Fibroblast of lung (primary cell): ENCODE data around the gene UNC79. TPM values are rescaled to one million over a fixed set of nuclear protein-coding genes. Genes with fewer than 3 reads are reported as not detected.

Source experiments
- DNase-seq, 2 donors: peaks; one replicate each; pipeline versions ENCODE4 v3.0.0 to v3.0.0-alpha.2; 2010; ENCODE audit warnings: low read depth in 2 of 2
- H2AFZ ChIP-seq: 2 replicates; pipeline ENCODE4 v1.5.1; 2012; ENCODE audit warnings: low read length, control low read depth, inconsistent platforms
- H3K27ac ChIP-seq: 2 replicates; pipeline ENCODE4 v1.5.1; 2011; ENCODE audit warnings: low read length, control low read depth; ENCODE audit not compliant: insufficient read depth
- H3K27me3 ChIP-seq: 2 replicates; pipeline ENCODE4 v1.5.1; 2011; ENCODE audit warnings: mild to moderate bottlenecking, low read length; ENCODE audit not compliant: control insufficient read depth, insufficient read depth
- H3K36me3 ChIP-seq: 2 replicates; pipeline ENCODE4 v1.5.1; 2011; ENCODE audit warnings: low read length; ENCODE audit not compliant: control insufficient read depth, insufficient read depth
- H3K4me1 ChIP-seq: 2 replicates; pipeline ENCODE4 v1.5.1; 2011; ENCODE audit warnings: low read length; ENCODE audit not compliant: control insufficient read depth, insufficient read depth; ENCODE audit errors: extremely low read depth
- H3K4me2 ChIP-seq: 2 replicates; pipeline ENCODE4 v1.5.1; 2011; ENCODE audit warnings: low read length, control low read depth; ENCODE audit not compliant: insufficient read depth; ENCODE audit errors: extremely low read depth
- H3K4me3 ChIP-seq, 4 experiments: fragments of 200-600 bp in 1 of 4; sonication (generic) in 1 of 4; replicated peaks in 1 of 4; 2 replicates each; pipeline ENCODE4 v1.5.1; 2011 to 2016; ENCODE audit warnings: low read length in 4 of 4, low read depth in 3 of 4, mild to moderate bottlenecking in 3 of 4, control low read depth in 2 of 4, inconsistent platforms in 1 of 4, mixed read lengths in 1 of 4; ENCODE audit not compliant: insufficient read depth in 1 of 4; ENCODE audit errors: control extremely low read depth in 1 of 4
- H3K79me2 ChIP-seq: 2 replicates; pipeline ENCODE4 v1.5.1; 2012; ENCODE audit warnings: mild to moderate bottlenecking, low read length, inconsistent platforms; ENCODE audit not compliant: control insufficient read depth, insufficient read depth
- H3K9ac ChIP-seq: 2 replicates; pipeline ENCODE4 v1.5.1; 2011; ENCODE audit warnings: mild to moderate bottlenecking, low read length, control low read depth; ENCODE audit not compliant: insufficient read depth
- H3K9me3 ChIP-seq: 2 replicates; pipeline ENCODE4 v1.5.1; 2012; ENCODE audit warnings: low read depth, low read length; ENCODE audit not compliant: control insufficient read depth, insufficient read depth
- H4K20me1 ChIP-seq: 2 replicates; pipeline ENCODE4 v1.5.1; 2011; ENCODE audit warnings: low read length; ENCODE audit not compliant: control insufficient read depth, insufficient read depth; ENCODE audit errors: extremely low read depth
- EZH2 ChIP-seq: IDR thresholded peaks from 2 replicates; pipeline ENCODE4 v1.5.1; 2012; ENCODE audit warnings: low read length, control low read depth, mild to moderate bottlenecking; ENCODE audit errors: missing control alignments
- polyA plus RNA-seq, 2 donors: library from polyadenylated mRNA; depleted of rRNA in 1 of 2; stranded (reverse) in 1 of 2; unstranded in 1 of 2; fragments of >200 nt; gene quantifications; 2 replicates each; pipeline ENCODE4 v1.2.1, GENCODE V29; 2011 to 2012; ENCODE audit warnings: missing spikeins in 1 of 2
- total RNA-seq: library from RNA; depleted of rRNA; stranded (reverse); fragments of >200 nt; gene quantifications from 2 replicates; pipeline ENCODE4 v1.2.1, GENCODE V29; 2014
- TF ChIP-seq, protein P1 (sequence below), 2 donors: IDR thresholded peaks in 1 of 2; conservative IDR thresholded peaks in 1 of 2; 1 replicate in 1 of 2; 2 replicates in 1 of 2; pipeline ENCODE4 v1.5.1; 2011 to 2012; ENCODE audit warnings: low read length in 2 of 2, control low read depth in 1 of 2, inconsistent platforms in 1 of 2, low read depth in 1 of 2, mild to moderate bottlenecking in 1 of 2

The UNC79 gene
- total and polyA plus RNA-seq, 2 donors (not counting 1 experiment from before 2014, with no cell fraction given) = 0.02 to 0.17 TPM

DNA sequence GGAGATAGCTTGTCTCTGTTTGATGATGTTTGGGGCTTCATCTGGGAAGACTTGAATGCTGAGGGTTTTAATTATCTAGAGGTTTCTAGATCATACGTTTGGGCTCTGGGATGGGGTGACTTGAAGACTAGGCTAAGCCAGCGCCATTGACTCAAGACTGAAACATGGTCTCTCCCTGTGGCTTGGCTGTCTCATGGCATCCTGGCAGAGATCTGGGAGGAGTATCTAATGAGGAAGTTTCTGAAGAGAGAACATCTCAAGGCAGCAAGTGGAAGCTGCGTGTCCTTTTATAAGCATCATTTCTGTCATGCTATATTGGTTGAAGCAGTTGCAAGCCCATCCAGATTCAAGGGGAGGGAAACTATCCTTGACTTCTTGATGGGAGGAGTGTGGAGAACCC, 104.8 kb downstream of the UNC79 start:
- Histone ChIP-seq H3K4me3 (no peak overlapping the region), H4K20me1 (no peaks in the 10 kb centered on the region), H3K9me3 (no peaks in the 10 kb centered on the region), H3K4me1 (no peaks in the 10 kb centered on the region), H3K27me3 (no peaks in the 10 kb centered on the region), H3K36me3 (no peaks in the 10 kb centered on the region), H2AFZ (no peak overlapping the region), H3K9ac (no peak overlapping the region), H3K79me2 (no peaks in the 10 kb centered on the region), H3K4me2 (no peak overlapping the region), H3K27ac (no peak overlapping the region)
- DNase-seq = no peak
- TF ChIP-seq, protein P1, sequence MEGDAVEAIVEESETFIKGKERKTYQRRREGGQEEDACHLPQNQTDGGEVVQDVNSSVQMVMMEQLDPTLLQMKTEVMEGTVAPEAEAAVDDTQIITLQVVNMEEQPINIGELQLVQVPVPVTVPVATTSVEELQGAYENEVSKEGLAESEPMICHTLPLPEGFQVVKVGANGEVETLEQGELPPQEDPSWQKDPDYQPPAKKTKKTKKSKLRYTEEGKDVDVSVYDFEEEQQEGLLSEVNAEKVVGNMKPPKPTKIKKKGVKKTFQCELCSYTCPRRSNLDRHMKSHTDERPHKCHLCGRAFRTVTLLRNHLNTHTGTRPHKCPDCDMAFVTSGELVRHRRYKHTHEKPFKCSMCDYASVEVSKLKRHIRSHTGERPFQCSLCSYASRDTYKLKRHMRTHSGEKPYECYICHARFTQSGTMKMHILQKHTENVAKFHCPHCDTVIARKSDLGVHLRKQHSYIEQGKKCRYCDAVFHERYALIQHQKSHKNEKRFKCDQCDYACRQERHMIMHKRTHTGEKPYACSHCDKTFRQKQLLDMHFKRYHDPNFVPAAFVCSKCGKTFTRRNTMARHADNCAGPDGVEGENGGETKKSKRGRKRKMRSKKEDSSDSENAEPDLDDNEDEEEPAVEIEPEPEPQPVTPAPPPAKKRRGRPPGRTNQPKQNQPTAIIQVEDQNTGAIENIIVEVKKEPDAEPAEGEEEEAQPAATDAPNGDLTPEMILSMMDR (conservative IDR thresholded peaks at IDR 0.05 in 1 of 2, IDR thresholded peaks at IDR 0.05 in 1 of 2; ENCODE audit: low read depth in 1 of 2, low read length in 2 of 2) = no peak
- no peak for TF ChIP-seq EZH2

DNA sequence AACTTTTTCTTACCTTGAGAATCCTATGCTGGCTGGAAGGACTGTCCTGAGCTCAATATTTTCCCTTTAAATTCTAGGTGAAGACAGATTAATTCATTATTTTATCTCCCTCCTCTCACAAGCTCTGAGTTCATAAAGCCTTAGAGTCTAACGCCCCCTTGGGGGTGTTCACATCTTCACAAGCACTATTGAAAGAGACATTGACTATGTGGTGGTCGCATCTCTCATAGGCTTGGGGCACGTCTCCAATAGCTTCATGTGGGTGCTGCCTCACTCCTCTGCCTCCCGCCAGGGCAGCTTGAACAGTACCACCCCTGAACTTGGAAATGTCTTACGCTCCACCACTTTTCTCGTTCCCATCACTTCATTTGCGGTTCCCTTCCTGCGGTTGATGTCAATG, 106.2 kb downstream of the UNC79 start:
- Histone ChIP-seq H3K4me3 (no peak overlapping the region), H3K27me3 (no peaks in the 10 kb centered on the region), H2AFZ (no peak overlapping the region), H3K4me1 (no peaks in the 10 kb centered on the region), H3K27ac (no peak overlapping the region), H3K9ac (no peak overlapping the region), H4K20me1 (no peaks in the 10 kb centered on the region), H3K36me3 (no peaks in the 10 kb centered on the region), H3K79me2 (no peaks in the 10 kb centered on the region), H3K4me2 (no peak overlapping the region), H3K9me3 (no peaks in the 10 kb centered on the region)
- TF ChIP-seq EZH2 = no peak
- TF ChIP-seq, protein P1 (conservative IDR thresholded peaks at IDR 0.05 in 1 of 2, IDR thresholded peaks at IDR 0.05 in 1 of 2; ENCODE audit: low read depth in 1 of 2, low read length in 2 of 2) = peak in 1 of 2 donors; percentile 10
- no peak for DNase-seq

DNA sequence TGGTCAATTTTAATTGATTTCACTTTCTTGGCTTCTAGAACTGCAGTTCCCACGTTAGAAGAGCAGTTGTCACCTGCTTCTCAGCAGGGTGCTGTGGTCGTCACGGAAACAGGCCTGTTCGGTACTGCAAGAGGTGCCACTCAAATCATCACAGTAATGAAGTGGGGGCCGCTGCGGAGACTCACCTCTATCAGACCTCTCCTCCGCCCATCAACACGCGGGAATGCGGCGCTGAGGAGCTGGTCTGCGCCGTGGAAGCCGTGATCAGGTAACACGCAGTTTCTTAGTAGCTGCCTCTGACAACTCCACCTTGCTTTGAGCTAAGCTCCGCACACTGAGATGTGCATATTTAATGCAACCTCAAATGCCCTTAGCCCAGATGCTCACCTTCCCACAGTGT, 107.2 kb downstream of the UNC79 start:
- H2AFZ ChIP-seq = no peak overlapping the region
- H3K9me3 ChIP-seq = no peaks in the 10 kb centered on the region
- H3K4me3 ChIP-seq = no peak overlapping the region
- H3K79me2 ChIP-seq = no peaks in the 10 kb centered on the region
- no peak for DNase-seq
- H3K36me3 ChIP-seq = no peaks in the 10 kb centered on the region
- no peak overlapping the region for H3K4me2 ChIP-seq
- no peaks in the 10 kb centered on the region for H3K4me1 ChIP-seq
- H3K9ac ChIP-seq = no peak overlapping the region
- TF ChIP-seq, protein P1 (conservative IDR thresholded peaks at IDR 0.05 in 1 of 2, IDR thresholded peaks at IDR 0.05 in 1 of 2; ENCODE audit: low read depth in 1 of 2, low read length in 2 of 2) = no peak
- no peak for TF ChIP-seq EZH2
- H3K27ac ChIP-seq = no peak overlapping the region
- H3K27me3 ChIP-seq = no peaks in the 10 kb centered on the region
- no peaks in the 10 kb centered on the region for H4K20me1 ChIP-seq
